Esophagus muscularis mucosa (tissue), 3 donors: ENCODE results near the gene HIF1AN.

Experiments
- CTCF ChIP-seq, 3 experiments: fragments of 200-600 bp in 2 of 3; fragments of 450-650 bp in 1 of 3; sonication (generic) in 2 of 3; IDR thresholded peaks; one replicate each; pipeline ENCODE4 v1.5.1; 2017 to 2019; ENCODE audit warnings: antibody characterized with exemption in 3 of 3, mild to moderate bottlenecking in 2 of 3, moderate library complexity in 1 of 3
- POLR2A ChIP-seq: fragments of 450-650 bp; IDR thresholded peaks from one replicate; pipeline ENCODE4 v1.6.1; 2017; ENCODE audit warnings: antibody characterized with exemption, moderate library complexity, mild to moderate bottlenecking, low read depth

DNA sequence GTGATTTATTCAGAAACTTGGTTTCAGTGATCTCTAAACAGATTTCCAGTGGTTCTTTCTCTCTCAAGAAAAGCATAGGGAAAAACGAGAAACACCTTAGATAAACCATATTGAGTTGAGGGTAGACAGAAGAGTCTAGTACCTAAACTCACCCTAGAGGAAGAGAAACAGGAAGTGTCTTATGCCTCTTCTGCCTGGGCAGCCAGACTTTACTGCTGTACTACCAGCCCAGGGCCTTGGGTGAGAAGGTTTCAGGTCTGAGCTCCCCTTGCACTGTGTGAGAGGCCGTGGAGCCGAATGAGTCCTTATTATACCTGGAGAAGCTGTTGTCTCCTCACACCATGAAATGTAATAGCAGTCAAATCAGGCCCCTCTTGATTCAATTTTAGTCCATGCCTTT lies 18.2 kb downstream of the HIF1AN start:
- TF ChIP-seq CTCF (IDR thresholded peaks at IDR 0.05): no peak
- no peak for TF ChIP-seq POLR2A
